GM21381 (cell line): ENCODE results near the gene SMAD2.
"Not testable (repeated sequence)": the region's sequence is repeated elsewhere in the genome, so short reads cannot be mapped to it uniquely, and the experiment has no call there.

Experiments
- ATAC-seq: cut with Tn5 transposase; IDR thresholded peaks from one replicate; pipeline ENCODE4 v1.9.1; 2021; ENCODE audit warnings: mild to moderate bottlenecking, moderate library complexity; ENCODE audit not compliant: unreplicated experiment

SMAD2 gene

GRCh38 chr18:47858607-47859006, 71.9 kb downstream of the SMAD2 start:
- no peak for ATAC-seq

DNA sequence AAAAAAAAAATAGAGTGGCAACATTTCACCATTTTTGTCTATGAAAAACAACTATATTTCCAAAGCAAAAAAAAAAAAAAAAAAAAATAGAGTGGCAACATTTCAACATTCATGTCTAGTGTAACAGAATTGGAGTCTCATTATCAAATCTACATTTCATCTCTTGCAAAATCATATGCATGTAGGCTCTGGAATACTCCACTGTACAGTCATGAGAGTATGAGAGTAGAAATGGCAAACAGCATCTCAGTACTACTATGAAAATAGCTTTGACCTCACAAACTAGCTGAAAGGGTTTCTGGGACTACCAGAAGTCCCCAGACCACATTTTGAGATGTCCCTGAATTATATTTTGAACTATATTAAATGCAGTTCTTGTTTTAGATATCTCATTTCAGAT, 82.8 kb downstream of the SMAD2 start:
- no peak for ATAC-seq

- ATAC-seq, result no peak
Observed at GRCh38 chr18:47846431-47846830, 84.0 kb downstream of the SMAD2 start.

GRCh38 chr18:47844828-47845498, 85.5 kb downstream of the SMAD2 start:
- no peak for ATAC-seq

DNA sequence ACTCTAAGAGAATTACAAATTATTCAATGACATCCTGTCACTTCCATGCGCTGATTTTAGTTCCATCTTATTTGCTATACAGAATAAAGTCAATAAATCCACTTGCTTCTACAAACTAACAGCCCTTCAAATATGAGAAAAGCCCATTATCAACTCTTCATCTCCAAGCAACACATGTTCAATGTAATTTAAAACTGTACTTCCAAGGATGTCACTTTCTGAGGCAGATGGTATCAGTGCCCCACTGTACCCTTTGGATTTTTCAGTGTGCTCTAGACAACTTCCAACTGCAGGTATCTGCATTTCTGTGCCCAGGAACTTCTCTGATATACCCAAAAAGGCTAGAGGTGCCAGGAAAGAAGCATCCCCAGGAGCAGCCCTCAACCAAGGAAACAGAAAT, 87.6 kb downstream of the SMAD2 start:
- ATAC-seq, result no peak

GRCh38 chr18:47838396-47838795, 92.1 kb downstream of the SMAD2 start:
- ATAC-seq, result no peak

GRCh38 chr18:47832348-47832747, 98.1 kb downstream of the SMAD2 start:
- no peak for ATAC-seq

DNA sequence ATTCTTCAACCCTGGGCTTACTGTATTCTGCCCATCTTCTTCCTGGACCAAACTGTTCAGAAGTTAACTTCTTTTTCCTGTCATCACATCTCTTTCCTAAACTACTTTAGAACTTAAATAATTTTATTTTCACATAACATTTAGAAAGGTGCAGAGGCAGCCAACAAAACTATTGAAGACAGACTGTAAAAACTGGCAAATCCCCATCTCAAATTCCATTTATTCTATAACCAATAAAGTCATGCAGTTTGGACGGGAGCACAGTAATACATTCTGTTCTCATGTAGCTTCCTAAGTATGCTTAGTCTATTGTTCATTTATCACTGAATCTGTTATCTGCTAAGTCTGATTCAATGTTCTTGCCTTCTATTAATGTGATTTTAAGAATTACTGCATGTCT, 99.1 kb downstream of the SMAD2 start:
- ATAC-seq, result no peak

- ATAC-seq, result no peak
Observed at GRCh38 chr18:47830772-47831171, 99.7 kb downstream of the SMAD2 start.

GRCh38 chr18:47829831-47830230, 100.6 kb downstream of the SMAD2 start:
- no peak for ATAC-seq

- not testable (repeated sequence) for ATAC-seq
Observed at GRCh38 chr18:47828031-47828430, 102.4 kb downstream of the SMAD2 start.

DNA sequence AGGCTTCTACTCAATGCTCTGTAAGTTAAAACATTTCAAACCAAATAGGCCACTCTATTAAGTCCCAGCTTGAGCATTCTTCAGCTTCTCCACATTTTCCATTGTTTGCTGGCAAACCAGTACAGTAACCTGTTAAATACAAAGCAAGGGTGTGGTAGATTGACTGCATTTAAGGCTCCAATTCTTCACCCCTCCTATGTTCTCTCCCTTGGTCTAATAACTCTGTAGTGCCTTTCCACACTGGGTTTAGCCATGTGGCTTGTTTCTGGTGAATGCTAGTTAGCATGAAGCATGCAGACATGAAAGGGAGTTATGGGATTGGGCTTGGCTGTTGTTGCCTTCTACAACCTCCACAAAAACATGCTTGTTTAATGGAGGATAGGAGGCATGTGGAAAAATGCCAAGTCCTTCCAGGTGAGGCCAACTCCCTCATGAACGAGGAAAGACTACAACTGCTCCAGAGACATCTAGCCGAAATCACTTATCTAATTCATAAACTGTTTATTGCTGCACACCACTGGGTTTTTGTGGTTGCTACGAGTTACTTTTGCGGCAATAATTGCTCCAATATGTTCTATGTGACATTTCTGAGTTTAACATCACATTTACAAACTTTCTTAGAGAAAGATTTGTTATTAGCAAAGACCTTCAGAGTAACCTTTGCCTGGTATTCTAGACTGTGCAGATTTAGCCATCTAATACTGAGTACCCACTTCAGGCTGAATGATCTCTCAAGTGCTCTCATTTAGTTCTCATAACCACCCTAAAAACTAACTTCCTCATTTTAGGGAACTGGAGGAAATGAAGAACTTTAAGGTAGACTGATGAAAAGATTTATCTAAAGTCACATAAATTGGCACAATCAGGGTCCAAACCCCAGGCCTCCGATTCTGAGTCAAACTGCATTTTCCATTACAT, 104.0 kb downstream of the SMAD2 start:
- no peak for ATAC-seq

- ATAC-seq, result no peak
Observed at GRCh38 chr18:47821314-47821713, 109.1 kb downstream of the SMAD2 start.

DNA sequence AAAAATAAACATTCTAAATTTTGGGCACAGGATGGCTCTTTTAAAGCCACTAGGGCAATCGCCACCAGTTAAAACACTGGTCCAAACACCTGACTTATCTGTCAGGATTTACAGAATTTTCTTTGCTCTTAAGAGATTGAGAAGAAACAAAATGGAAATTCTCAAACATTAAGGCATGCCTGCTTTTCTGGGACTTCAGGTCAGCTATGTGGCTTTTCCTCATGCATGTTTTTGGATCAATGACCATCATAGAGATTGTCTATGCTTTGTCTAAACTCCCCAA, 112.7 kb downstream of the SMAD2 start:
- no peak for ATAC-seq

DNA sequence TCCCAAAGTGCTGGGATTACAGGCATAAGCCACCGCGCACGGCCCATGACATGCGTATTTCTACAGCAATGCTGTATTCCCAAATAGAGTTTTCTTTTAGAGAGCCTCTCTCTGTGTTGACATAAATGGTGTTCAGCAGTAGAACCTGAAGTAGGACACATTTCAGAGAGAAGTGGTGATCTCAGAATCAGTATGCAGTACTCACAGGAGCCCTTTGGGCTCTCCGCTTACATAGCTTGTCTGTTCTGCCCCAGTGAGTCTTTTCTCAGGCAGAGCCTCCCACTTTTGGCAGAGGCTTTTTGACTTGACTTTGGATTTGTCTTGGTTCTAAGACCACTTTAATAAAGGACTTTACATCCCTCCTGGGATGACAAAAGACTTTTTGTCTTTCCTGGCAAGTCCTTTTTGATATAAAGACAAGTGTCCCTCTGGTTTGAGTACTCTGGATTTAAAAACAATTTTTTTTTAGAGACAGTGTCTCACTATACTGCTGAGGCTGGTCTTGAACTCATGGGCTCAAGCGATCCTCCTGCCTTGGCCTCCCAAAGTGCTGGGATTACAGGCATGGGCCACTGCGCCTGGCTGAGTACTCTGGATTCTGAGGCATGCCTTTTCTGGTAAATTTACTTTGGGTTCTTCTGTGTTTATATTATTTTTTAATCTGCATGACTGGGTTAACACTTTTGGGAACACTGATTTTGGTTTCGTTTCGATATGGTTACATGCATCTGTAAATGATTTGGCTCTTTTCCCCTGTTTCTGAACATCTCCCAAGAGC, 113.3 kb downstream of the SMAD2 start:
- ATAC-seq, result no peak

DNA sequence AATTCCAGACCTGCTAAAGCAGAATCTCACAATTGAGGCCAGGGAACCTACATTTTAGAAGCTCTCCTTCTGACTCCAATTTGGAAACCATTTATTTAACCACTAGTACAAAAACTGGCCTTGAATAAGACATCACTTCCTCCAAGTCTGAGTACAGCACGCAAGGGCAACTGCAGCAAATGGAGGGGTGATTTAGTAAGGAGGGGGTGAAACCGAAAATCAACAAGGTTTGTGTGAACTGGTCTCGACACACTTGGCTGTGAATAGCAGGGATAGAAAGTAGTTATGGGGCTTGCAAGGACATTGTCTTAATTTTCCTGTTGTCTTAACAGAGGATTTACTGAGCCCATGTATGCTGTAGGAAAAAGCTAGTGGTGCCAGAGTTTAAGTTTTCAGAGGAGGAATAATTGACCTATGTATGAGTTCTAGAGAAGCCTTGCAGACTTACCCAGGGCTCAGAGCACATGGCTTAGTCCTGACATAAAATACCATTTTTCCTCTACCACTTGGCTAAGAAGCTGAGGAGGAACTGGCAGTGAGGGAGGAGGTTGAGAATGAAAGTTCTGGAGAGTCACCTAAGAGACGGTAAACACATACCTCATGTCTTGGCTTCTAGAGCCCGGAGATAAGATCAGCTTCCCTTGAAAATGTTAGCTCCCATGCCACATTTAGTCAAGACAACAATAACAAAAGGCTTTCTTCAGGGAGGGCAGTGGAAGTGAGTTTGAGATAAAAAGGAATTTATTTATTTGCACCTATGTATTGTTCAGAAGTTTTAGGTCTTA, 114.8 kb downstream of the SMAD2 start:
- no peak for ATAC-seq

GRCh38 chr18:47809420-47809819, 121.0 kb downstream of the SMAD2 start:
- no peak for ATAC-seq

DNA sequence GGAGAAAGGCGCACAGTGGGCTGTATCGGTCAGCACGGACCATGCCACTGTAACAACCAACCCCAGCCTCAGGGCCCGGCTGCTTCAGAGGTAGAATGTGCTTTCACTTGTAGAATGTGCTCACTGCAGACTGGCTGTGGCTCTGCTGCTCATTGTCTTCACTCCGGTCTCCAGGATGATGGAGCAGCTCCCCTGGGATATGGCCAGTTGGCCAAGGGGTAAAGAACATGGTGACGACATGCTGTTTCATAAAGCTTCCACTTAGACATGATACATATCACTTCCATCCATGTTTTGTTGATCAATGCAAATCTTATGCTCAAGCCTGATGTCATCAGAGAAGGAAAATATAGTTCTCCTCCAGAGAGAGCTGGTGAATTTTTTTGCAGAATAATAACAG, 127.7 kb downstream of the SMAD2 start:
- no peak for ATAC-seq

GRCh38 chr18:47801817-47802216, 128.6 kb downstream of the SMAD2 start:
- ATAC-seq, result no peak

GRCh38 chr18:47800756-47801155, 129.7 kb downstream of the SMAD2 start:
- ATAC-seq, result no peak

- no peak for ATAC-seq
Observed at GRCh38 chr18:47800248-47800647, 130.2 kb downstream of the SMAD2 start.
